HG03139 (cell line): ENCODE data around the gene RHOT2.

Experiments used
- ATAC-seq: cut with Tn5 transposase; IDR thresholded peaks from one replicate; pipeline ENCODE4 v1.9.1; 2021; ENCODE audit not compliant: unreplicated experiment

The RHOT2 gene

GRCh38 chr16:695355-696089 is 27.6 kb downstream of the RHOT2 start:
- ATAC-seq, result no peak

- no peak for ATAC-seq
These were observed 31.2 kb downstream of the RHOT2 start for GRCh38 chr16:698911-699671.

- ATAC-seq, result no peak
These were observed 33.0 kb downstream of the RHOT2 start for GRCh38 chr16:700684-701584.

GRCh38 chr16:702341-702740 is 34.4 kb downstream of the RHOT2 start:
- no peak for ATAC-seq

- ATAC-seq, result no peak
These were observed 35.5 kb downstream of the RHOT2 start for GRCh38 chr16:703406-703805.

GRCh38 chr16:704047-704446 is 36.1 kb downstream of the RHOT2 start:
- no peak for ATAC-seq

- ATAC-seq, result no peak
These were observed 36.8 kb downstream of the RHOT2 start for GRCh38 chr16:704552-705380.

GRCh38 chr16:705431-706188 is 37.7 kb downstream of the RHOT2 start, which contains the start of gene FBXL16:
TSS of gene FBXL16 (minus strand) at chr16:705801. CDS start at chr16:697405, 8,396 bp downstream.
- ATAC-seq, result no peak

- no peak for ATAC-seq
These were observed 38.5 kb downstream of the RHOT2 start for GRCh38 chr16:706189-707061.

GRCh38 chr16:707062-707538 is 39.2 kb downstream of the RHOT2 start:
- ATAC-seq, result no peak

- ATAC-seq, result no peak
These were observed 40.1 kb downstream of the RHOT2 start for GRCh38 chr16:708019-708418.

GRCh38 chr16:708959-709358 is 41.0 kb downstream of the RHOT2 start:
- ATAC-seq, result no peak

- ATAC-seq, result no peak
These were observed 41.9 kb downstream of the RHOT2 start for GRCh38 chr16:709566-710499.

GRCh38 chr16:710500-711075 is 42.7 kb downstream of the RHOT2 start:
- no peak for ATAC-seq

- no peak for ATAC-seq
These were observed 43.2 kb downstream of the RHOT2 start for GRCh38 chr16:711084-711483.

GRCh38 chr16:711548-712320 is 43.8 kb downstream of the RHOT2 start:
- ATAC-seq, result no peak
